Measurements from ENCODE around the gene NCMAP.

The NCMAP gene

GRCh38 chr1:24570265-24571125, 14.6 kb downstream of the NCMAP start:
- Histone ChIP-seq H4K20me1 (ENCODE audit: control insufficient read depth, insufficient read depth, low read depth, low read length) (no peaks in the 10 kb centered on the region), H3K27ac (ENCODE audit: low read depth, low read length) (no peak overlapping the region), H3K36me3 (ENCODE audit: control insufficient read depth, low read length) (no peaks in the 10 kb centered on the region), H3K4me3 (ENCODE audit: low read length) (no peak overlapping the region), H3F3A (ENCODE audit: control insufficient read depth, insufficient read depth) (no peaks in the 10 kb centered on the region), H3K4me2 (ENCODE audit: low read length) (no peak overlapping the region), H3K79me2 (ENCODE audit: control insufficient read depth, low read length) (no peaks in the 10 kb centered on the region), H3K9me3 (ENCODE audit: control insufficient read depth, insufficient read depth, low read length) (no peaks in the 10 kb centered on the region), H3K27me3 (ENCODE audit: control insufficient read depth, low read length) (no peaks in the 10 kb centered on the region), H3K4me1 (ENCODE audit: control insufficient read depth, low read length) (peaks cover 44% of the 10 kb centered on the region), H3K9me2 (replicated peaks; ENCODE audit: control insufficient read depth, low read length) (no peaks in the 10 kb centered on the region)
- TF ChIP-seq EZH2phosphoT487 (IDR thresholded peaks at IDR 0.05; ENCODE audit: borderline replicate concordance, low read length) (no peak), CTCF (IDR thresholded peaks at IDR 0.05; ENCODE audit: low read depth, low read length, poor library complexity, severe bottlenecking) (no peak)

- Histone ChIP-seq H3F3A (ENCODE audit: control insufficient read depth, insufficient read depth) (no peaks in the 10 kb centered on the region), H3K27me3 (ENCODE audit: control insufficient read depth, low read length) (no peaks in the 10 kb centered on the region), H3K27ac (ENCODE audit: low read depth, low read length) (no peak overlapping the region), H3K79me2 (ENCODE audit: control insufficient read depth, low read length) (no peaks in the 10 kb centered on the region), H3K9me2 (replicated peaks; ENCODE audit: control insufficient read depth, low read length) (no peaks in the 10 kb centered on the region), H3K36me3 (ENCODE audit: control insufficient read depth, low read length) (no peaks in the 10 kb centered on the region), H3K9me3 (ENCODE audit: control insufficient read depth, insufficient read depth, low read length) (no peaks in the 10 kb centered on the region), H3K4me2 (ENCODE audit: low read length) (peak overlapping the region; percentile 23; the same call in 1 of the 2 replicates), H3K4me1 (ENCODE audit: control insufficient read depth, low read length) (peaks cover 26% of the 10 kb centered on the region), H4K20me1 (ENCODE audit: control insufficient read depth, insufficient read depth, low read depth, low read length) (no peaks in the 10 kb centered on the region), H3K4me3 (ENCODE audit: low read length) (no peak overlapping the region)
- TF ChIP-seq CTCF (IDR thresholded peaks at IDR 0.05; ENCODE audit: low read depth, low read length, poor library complexity, severe bottlenecking) (no peak), EZH2phosphoT487 (IDR thresholded peaks at IDR 0.05; ENCODE audit: borderline replicate concordance, low read length) (no peak)
These were observed 16.4 kb downstream of the NCMAP start for GRCh38 chr1:24572301-24572700.

- H3K4me2 ChIP-seq (ENCODE audit: low read length), result no peak overlapping the region
- no peaks in the 10 kb centered on the region for H3K79me2 ChIP-seq (ENCODE audit: control insufficient read depth, low read length)
- no peaks in the 10 kb centered on the region for H3K36me3 ChIP-seq (ENCODE audit: control insufficient read depth, low read length)
- H3K4me3 ChIP-seq (ENCODE audit: low read length), result no peak overlapping the region
- H3K9me2 ChIP-seq (replicated peaks; ENCODE audit: control insufficient read depth, low read length), result no peaks in the 10 kb centered on the region
- no peaks in the 10 kb centered on the region for H4K20me1 ChIP-seq (ENCODE audit: control insufficient read depth, insufficient read depth, low read depth, low read length)
- no peaks in the 10 kb centered on the region for H3K9me3 ChIP-seq (ENCODE audit: control insufficient read depth, insufficient read depth, low read length)
- H3F3A ChIP-seq (ENCODE audit: control insufficient read depth, insufficient read depth), result no peaks in the 10 kb centered on the region
- no peaks in the 10 kb centered on the region for H3K27me3 ChIP-seq (ENCODE audit: control insufficient read depth, low read length)
- H3K27ac ChIP-seq (ENCODE audit: low read depth, low read length), result no peak overlapping the region
- no peak for TF ChIP-seq EZH2phosphoT487 (IDR thresholded peaks at IDR 0.05; ENCODE audit: borderline replicate concordance, low read length)
- no peak for TF ChIP-seq CTCF (IDR thresholded peaks at IDR 0.05; ENCODE audit: low read depth, low read length, poor library complexity, severe bottlenecking)
- H3K4me1 ChIP-seq (ENCODE audit: control insufficient read depth, low read length), result peaks cover 25% of the 10 kb centered on the region
These were observed 20.2 kb downstream of the NCMAP start for GRCh38 chr1:24575905-24576587.
